Activated T-helper 9 cell treated with anti-CD3 and anti-CD28 coated beads, Interleukin-2, amount 50 U/mL, for 16 hours (primary cell): ENCODE measurements around the gene TRERF1.

Experiments used
- DNase-seq: peaks from one replicate; pipeline ENCODE4 v3.0.0-alpha.2; 2020; ENCODE audit warnings: low read depth

TRERF1 gene

DNA sequence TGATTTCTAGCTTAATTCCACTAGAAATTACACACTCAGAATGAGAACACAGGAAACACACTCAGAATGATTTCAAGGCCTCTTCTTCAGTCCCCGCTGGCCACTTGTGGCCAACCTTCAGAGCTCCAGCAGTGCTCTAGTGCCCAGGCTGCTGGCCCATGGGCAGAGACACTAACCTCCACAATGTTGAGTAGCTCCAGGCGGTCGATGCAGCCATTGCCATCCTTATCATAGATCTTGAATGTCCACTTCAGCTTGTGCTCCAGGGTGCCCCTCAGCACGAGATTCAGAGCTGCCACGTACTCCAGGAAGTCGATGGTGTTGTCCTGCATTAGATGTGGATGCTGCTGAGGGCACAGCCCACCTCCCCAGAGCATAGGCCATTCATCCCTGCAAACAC, 263.3 kb downstream of the TRERF1 start:
- no peak for DNase-seq

DNA sequence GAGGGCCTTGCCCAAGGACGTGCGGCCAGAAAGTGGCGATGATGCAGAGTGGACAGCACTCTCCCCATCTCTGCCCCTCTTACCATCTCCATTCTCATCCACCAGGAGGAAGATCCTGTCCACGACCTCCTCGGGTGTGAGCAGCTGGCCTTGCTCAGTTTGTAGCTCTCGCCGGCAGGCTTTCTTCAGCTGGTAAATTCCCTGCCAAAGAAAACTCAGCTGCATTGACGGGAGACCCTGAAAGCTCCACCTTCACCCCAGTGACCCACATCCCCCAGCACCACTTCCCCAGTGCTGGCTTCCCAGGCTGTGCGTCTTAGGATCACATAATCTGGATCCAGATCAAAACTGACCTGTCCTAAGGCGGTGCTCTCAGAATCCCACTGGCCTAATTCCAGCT, 266.1 kb downstream of the TRERF1 start:
- DNase-seq, result no peak

DNA sequence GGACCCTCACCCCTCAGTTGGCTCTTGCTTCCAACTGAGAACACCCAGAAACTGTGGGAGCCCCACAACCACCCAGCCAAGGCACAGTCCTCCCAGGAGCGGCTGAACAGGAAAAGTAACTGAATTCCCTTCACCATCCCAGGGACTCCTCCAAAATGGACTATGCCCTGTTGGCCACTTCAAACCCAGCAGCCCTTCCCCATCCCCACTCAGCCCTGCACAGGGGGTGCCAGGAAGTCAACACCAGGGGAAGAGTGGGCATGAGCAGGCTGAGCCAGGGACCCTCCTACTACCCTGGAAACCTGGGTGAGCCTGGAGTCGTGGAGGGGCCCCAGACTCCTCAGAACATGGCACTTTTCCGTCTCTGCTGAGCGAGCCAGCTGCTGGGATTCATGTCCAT, 267.3 kb downstream of the TRERF1 start:
- DNase-seq, result no peak

DNA sequence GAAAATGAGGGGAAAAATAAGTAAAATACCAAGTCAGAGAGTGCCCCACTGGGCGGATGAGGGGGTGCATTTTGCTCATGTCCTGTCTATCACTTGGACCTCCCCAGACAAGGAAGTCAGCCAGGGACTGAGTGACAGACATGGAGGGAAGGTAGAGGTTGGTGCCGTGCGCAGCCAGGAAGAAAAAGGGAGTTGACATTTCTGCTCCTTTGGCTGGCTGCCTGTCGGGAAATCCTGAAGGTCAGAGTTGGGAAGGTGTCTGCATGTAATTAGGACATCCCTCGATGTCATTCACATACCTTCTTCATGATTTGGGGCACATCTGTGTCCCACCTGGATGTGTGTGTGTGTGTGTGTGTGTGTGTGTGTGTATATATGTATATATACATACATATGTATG, 269.6 kb downstream of the TRERF1 start:
- DNase-seq, result no peak

DNA sequence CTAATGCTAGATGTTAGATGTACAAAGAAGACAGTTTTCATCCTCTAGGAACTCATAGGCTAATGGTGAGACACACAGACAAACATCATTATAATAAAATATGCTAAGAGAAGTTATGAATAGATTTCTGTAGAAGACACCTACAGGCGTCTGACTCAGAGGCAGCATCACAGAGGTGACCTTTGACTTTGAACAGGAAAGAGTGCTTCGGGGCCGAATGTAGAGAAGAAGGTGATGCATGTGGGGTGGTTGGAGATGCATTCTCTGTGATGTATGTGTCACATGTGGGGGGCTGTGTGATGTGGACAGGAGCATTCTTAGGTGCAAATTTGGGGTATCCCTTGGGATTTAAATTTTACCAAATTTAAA, 271.8 kb downstream of the TRERF1 start:
- no peak for DNase-seq

DNA sequence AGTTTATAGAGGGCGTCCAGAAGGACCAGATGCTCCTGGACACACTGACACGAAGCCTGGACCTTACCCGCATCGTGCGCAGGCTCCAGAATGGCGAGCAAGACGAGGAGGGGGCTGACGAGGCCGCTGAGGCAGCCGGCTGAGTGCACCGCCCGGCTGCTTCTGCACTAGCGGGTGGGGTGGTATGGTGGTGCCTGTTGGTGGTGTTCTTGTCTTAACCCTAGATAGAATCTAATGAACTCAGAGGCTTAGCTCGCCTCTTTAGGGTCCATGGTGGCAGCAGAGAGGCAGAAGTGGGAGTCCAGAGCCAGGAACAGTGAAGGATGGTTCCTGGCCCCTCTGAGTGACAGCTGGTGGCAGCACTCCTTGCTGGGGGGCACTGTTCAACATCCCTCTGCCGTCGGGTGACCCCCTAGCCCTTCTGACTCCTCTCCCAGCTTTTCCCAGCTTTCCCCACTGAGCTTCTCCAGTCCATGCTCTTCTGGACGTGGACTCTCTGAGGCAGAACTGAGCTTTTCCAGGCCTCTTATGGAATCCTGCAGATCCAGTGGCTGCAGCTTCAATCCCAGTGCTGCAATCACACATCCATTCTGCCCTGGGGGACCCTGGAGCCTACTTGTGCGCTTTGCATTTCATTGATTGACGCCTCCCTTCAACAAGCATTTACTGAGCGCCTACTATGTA, 272.3 kb downstream of the TRERF1 start:
- DNase-seq, result no peak

DNA sequence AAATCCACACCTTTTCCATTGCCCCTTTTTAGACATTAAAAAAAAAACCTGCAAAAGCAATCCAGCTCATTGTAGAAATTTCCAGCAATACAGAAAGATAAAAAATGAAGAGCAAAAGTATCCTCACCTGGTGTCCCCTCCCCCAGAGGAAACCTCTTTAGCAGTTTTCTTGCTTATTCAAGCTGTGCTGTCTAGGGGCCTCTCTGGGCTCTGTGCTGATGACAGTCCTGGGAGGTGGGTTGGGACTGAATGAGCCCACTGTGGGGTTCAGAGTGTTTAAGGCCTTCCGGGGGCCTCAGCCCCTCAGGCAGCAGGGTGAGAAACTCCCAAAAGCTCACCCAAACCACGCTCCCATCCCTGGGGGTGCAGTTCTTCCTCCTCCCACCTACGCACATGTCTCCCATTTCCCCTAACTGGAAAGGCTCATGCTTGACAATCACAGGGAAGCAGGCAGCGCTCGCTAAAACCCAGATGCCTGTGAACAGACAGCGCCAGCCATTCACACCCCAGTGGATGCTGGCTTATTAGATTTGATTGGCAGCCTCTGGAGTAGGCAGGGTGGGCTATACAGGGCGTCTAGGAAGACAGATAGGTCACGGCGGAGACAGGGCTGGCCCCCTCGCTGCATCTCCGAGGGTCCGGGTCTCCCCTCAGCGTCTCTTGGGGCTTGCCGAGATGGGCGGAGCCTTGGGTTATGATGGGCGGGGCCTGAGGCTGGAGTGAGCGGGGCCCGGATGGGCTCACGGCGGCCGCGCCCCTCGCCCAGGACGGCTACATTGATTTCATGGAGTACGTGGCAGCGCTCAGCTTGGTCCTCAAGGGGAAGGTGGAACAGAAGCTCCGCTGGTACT, 274.0 kb downstream of the TRERF1 start:
- DNase-seq, result no peak

DNA sequence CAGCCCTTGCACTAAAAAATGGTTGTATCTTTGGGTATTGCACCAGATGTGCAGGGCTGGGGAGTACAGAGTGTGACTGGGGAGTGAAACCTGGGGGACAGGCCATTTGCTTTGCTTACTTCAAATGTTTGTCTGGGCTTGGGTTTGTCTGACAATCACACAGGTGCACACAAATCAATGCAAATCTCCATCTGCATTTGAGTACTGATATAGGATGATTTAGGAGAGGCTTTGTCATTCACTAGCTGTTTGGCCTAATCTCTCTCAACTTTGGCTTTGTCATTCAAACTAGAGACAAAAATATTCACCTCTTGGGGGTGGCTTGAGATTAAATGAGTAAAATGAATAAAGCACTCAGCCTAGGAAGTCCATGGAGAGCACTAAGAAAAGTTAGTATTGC, 274.7 kb downstream of the TRERF1 start:
- no peak for DNase-seq

DNA sequence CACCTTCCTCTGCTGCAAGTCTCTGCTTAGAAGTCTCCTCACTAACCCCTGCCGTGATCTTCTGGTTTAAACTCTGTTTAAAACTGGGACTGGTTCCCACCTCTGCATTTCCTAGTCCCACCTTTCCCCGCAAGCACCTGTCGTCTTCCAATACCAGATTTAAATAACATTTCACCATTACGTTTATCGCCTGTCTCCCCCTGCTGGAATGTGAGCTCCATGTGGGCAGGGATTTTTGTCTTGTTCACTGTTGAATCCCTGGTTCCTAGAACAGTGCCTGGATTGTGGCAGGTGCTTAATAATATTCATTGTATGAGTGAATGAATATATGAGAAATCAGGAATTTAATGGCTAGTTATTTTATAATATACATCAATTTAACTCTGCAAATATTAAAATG, 275.9 kb downstream of the TRERF1 start:
- no peak for DNase-seq
